B cell (primary cell): ENCODE results near the gene SCNM1. TPM values are rescaled to one million over a fixed set of nuclear protein-coding genes. Genes with fewer than 3 reads are reported as not detected.

Experiments used
- ATAC-seq: fragments of 200-7000 bp; cut with Tn5 transposase; one replicate; pipeline ENCODE4 v1.10.0; 2021; ENCODE audit warnings: low read depth, mild to moderate bottlenecking, moderate number of reproducible peaks, moderate library complexity
- CTCF ChIA-PET: fragments of 350-600 bp; sonication (Branson Sonifier 250); formaldehyde crosslinking; loops from one replicate; lab custom pipeline; 2021; ENCODE audit warnings: antibody characterized with exemption, inconsistent platforms; lab: Charles Lee
- POLR2A ChIA-PET: fragments of 350-600 bp; sonication (Branson Sonifier 250); formaldehyde crosslinking; loops from one replicate; lab custom pipeline; 2021; ENCODE audit warnings: antibody characterized with exemption; lab: Charles Lee
- DNase-seq: peaks from one replicate; pipeline ENCODE4 v3.0.0; 2013
- H2AFZ ChIP-seq: 2 replicates; pipeline ENCODE4 v1.6.1; 2012; ENCODE audit warnings: mild to moderate bottlenecking, low read depth, low read length; ENCODE audit not compliant: insufficient read depth, poor library complexity, severe bottlenecking
- H3K27ac ChIP-seq, 2 donors: 1 replicate in 1 of 2; 2 replicates in 1 of 2; pipeline ENCODE4 v1.5.1; 2012 to 2013; ENCODE audit warnings: low read length in 2 of 2, mild to moderate bottlenecking in 2 of 2, moderate library complexity in 1 of 2
- H3K27me3 ChIP-seq, 4 experiments: fragments of 200-600 bp in 1 of 4; sonication (generic) in 1 of 4; replicated peaks in 1 of 4; 1 replicate in 2 of 4; 2 replicates in 2 of 4; pipeline versions ENCODE4 v1.6.1 to v1.7.0; 2013 to 2016; ENCODE audit warnings: low read length in 3 of 4, mild to moderate bottlenecking in 2 of 4, mixed read lengths in 1 of 4, moderate library complexity in 1 of 4; ENCODE audit not compliant: insufficient read depth in 4 of 4, control insufficient read depth in 3 of 4; ENCODE audit errors: control extremely low read depth in 1 of 4
- H3K36me3 ChIP-seq, 2 experiments: replicated peaks in 1 of 2; 1 replicate in 1 of 2; 2 replicates in 1 of 2; pipeline versions ENCODE4 v1.6.1 to v1.7.1; 2013; ENCODE audit warnings: low read length in 1 of 2; ENCODE audit not compliant: insufficient read depth in 2 of 2, control insufficient read depth in 1 of 2; ENCODE audit errors: control extremely low read depth in 1 of 2, extremely low read depth in 1 of 2
- H3K4me1 ChIP-seq, 2 donors: fragments of 200-600 bp in 1 of 2; sonication (generic) in 1 of 2; 1 replicate in 1 of 2; 2 replicates in 1 of 2; pipeline versions ENCODE4 v1.5.1 to v1.6.1; 2013 to 2017; ENCODE audit warnings: low read length in 2 of 2; ENCODE audit not compliant: control insufficient read depth in 2 of 2, insufficient read depth in 2 of 2
- H3K4me2 ChIP-seq: replicated peaks from 2 replicates; pipeline ENCODE3; 2012; ENCODE audit warnings: mild to moderate bottlenecking, low read depth, low read length; ENCODE audit not compliant: poor library complexity, severe bottlenecking
- H3K4me3 ChIP-seq, 5 experiments: fragments of 200-600 bp in 1 of 5; sonication (generic) in 1 of 5; 1 replicate in 3 of 5; 2 replicates in 2 of 5; pipeline versions ENCODE4 v1.5.1 to v1.7.0; 2011 to 2016; ENCODE audit warnings: low read length in 4 of 5, mild to moderate bottlenecking in 4 of 5, low read depth in 2 of 5, control low read depth in 1 of 5, moderate library complexity in 1 of 5; ENCODE audit not compliant: insufficient read depth in 1 of 5; ENCODE audit errors: control extremely low read depth in 1 of 5, extremely low read depth in 1 of 5
- H3K79me2 ChIP-seq: fragments of 200-600 bp; sonication (generic); one replicate; pipeline ENCODE4 v1.6.0; 2016; ENCODE audit warnings: low read length; ENCODE audit not compliant: control insufficient read depth, insufficient read depth
- H3K9ac ChIP-seq: fragments of 200-600 bp; sonication (generic); 2 replicates; pipeline ENCODE4 v1.6.1; 2017; ENCODE audit warnings: mild to moderate bottlenecking, low read length, moderate library complexity
- H3K9me3 ChIP-seq, 3 donors: one replicate each; pipeline versions ENCODE4 v1.6.1 to v1.7.1; 2013; ENCODE audit warnings: low read length in 2 of 3; ENCODE audit not compliant: control insufficient read depth in 2 of 3, insufficient read depth in 1 of 3; ENCODE audit errors: control extremely low read depth in 1 of 3
- H4K20me1 ChIP-seq: 2 replicates; pipeline ENCODE4 v1.6.0; 2012; ENCODE audit warnings: mild to moderate bottlenecking, low read length; ENCODE audit not compliant: insufficient read depth, control insufficient read depth, poor library complexity, severe bottlenecking
- H3K27ac Mint-ChIP-seq: one replicate; pipeline ENCODE4 v1.8.0; 2021; ENCODE audit warnings: mixed read lengths
- H3K27me3 Mint-ChIP-seq: one replicate; pipeline ENCODE4 v1.8.0; 2021; ENCODE audit warnings: mixed read lengths
- H3K4me1 Mint-ChIP-seq: one replicate; pipeline ENCODE4 v1.8.0; 2021; ENCODE audit warnings: mixed read lengths
- H3K4me3 Mint-ChIP-seq: one replicate; pipeline ENCODE4 v1.8.0; 2021; ENCODE audit warnings: mixed read lengths
- H3K9me3 Mint-ChIP-seq: one replicate; pipeline ENCODE4 v1.8.0; 2022; ENCODE audit warnings: mixed read lengths; ENCODE audit not compliant: insufficient read depth
- CTCF ChIP-seq: fragments of 200-600 bp; IDR thresholded peaks from one replicate; pipeline ENCODE4 v1.8.0; 2022; ENCODE audit warnings: antibody characterized with exemption, mild to moderate bottlenecking
- EZH2 ChIP-seq: IDR thresholded peaks from 2 replicates; pipeline ENCODE4 v1.6.1; 2012; ENCODE audit warnings: borderline replicate concordance, low read depth, mild to moderate bottlenecking, moderate library complexity, low read length; ENCODE audit not compliant: insufficient read depth, poor library complexity, severe bottlenecking
- WGBS: methylation state at CpG from one replicate; pipeline ENCODE4 v1.1.5; 2013; ENCODE audit warnings: missing lambda C conversion rate; ENCODE audit not compliant: insufficient coverage; 5-methylcytosine and 5-hydroxymethylcytosine counted together
- intact Hi-C: fragments of 100-400 bp; cut with micrococcal nuclease; formaldehyde crosslinking; loops from one replicate; pipeline ENCODE4 v1.10.0; 2022
- polyA minus RNA-seq: library from RNA; depleted of rRNA, polyadenylated mRNA; stranded (reverse); fragments of >200 nt; gene quantifications from 2 replicates; pipeline ENCODE4 v1.2.3, GENCODE V29; 2012
- polyA plus RNA-seq: library from polyadenylated mRNA; depleted of rRNA; stranded (reverse); fragments of >200 nt; gene quantifications from 2 replicates; pipeline ENCODE4 v1.2.3, GENCODE V29; 2012
- total RNA-seq, 2 donors: library from RNA; stranded (reverse); fragments of 120-200 nt in 1 of 2; gene quantifications; 1 replicate in 1 of 2; 2 replicates in 1 of 2; pipeline versions ENCODE4 v1.2.3 to v1.2.4, GENCODE V29; 2013 to 2022

SCNM1 gene, protein sequence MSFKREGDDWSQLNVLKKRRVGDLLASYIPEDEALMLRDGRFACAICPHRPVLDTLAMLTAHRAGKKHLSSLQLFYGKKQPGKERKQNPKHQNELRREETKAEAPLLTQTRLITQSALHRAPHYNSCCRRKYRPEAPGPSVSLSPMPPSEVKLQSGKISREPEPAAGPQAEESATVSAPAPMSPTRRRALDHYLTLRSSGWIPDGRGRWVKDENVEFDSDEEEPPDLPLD
- total RNA-seq: 53.6 and 57.6 TPM in 2 replicates
- 62.9 TPM for total RNA-seq (2013)
- polyA plus RNA-seq: 38.2 and 46.5 TPM in 2 replicates
- polyA minus RNA-seq: 36.0 and 36.5 TPM in 2 replicates

GRCh38 chr1:151165738-151166504, at the start of gene SCNM1, which contains the start of gene LYSMD1:
Gene SCNM1, plus strand, starts transcription at chr1:151166144. Its CDS starts 9 bp downstream, at chr1:151166153.
Gene LYSMD1, minus strand, starts transcription at chr1:151165902. Its CDS starts 644 bp downstream, at chr1:151165258.
- peak; percentile 98 for ATAC-seq
- peak within 1 kb of the TSS; percentile 81 to 99 (median 92) for H3K4me3 ChIP-seq
- H2AFZ ChIP-seq: peak within 1 kb of the TSS; percentile 74
- TF ChIP-seq EZH2: no peak
- peak within 1 kb of the TSS; percentile 96 for H3K27ac Mint-ChIP-seq
- H3K4me2 ChIP-seq: peak within 1 kb of the TSS; percentile 91
- peaks cover 37% of the 10 kb centered on the region for H3K4me1 Mint-ChIP-seq
- intact Hi-C loops: loop anchor here (1.0 to 10.0 kb wide), 10 partner anchors 10 to 681 kb away; partner anchors contain the start of genes CTSS, PIP5K1A, PRUNE1 and PSMD4
- peak within 1 kb of the TSS; percentile 92 for H3K4me3 Mint-ChIP-seq
- H4K20me1 ChIP-seq: peaks cover 4% of the 10 kb centered on the region
- ChIA-PET CTCF (interaction anchor here (0.7 to 2.7 kb wide), 6 partner anchors 8 to 174 kb away, joined by 3 to 9 read pairs (median 4); partner anchors contain the start of gene TNFAIP8L2), POLR2A (interaction anchor here (0.6 to 1.6 kb wide), 5 partner anchors 9 to 185 kb away, joined by 3 to 8 read pairs (median 4); partner anchors contain the start of genes PSMD4, TNFAIP8L2 and VPS72)
- WGBS: 2% methylated on average over 36 of the region's 38 CpGs
- peaks cover 3 to 33% of the 10 kb centered on the region in 2 experiments for H3K36me3 ChIP-seq
- no peaks in the 10 kb centered on the region for H3K9me3 Mint-ChIP-seq
- H3K27me3 Mint-ChIP-seq: no peaks in the 10 kb centered on the region
- H3K27me3 ChIP-seq: no peaks in the 10 kb centered on the region
- peak within 1 kb of the TSS; percentile 26 to 80 for H3K27ac ChIP-seq
- peaks cover 16 to 22% of the 10 kb centered on the region in 2 donors for H3K4me1 ChIP-seq
- H3K79me2 ChIP-seq: peaks cover 22% of the 10 kb centered on the region
- H3K9me3 ChIP-seq: no peaks in the 10 kb centered on the region
- peak; percentile 99 for DNase-seq
- peak within 1 kb of the TSS; percentile 82 for H3K9ac ChIP-seq

DNA sequence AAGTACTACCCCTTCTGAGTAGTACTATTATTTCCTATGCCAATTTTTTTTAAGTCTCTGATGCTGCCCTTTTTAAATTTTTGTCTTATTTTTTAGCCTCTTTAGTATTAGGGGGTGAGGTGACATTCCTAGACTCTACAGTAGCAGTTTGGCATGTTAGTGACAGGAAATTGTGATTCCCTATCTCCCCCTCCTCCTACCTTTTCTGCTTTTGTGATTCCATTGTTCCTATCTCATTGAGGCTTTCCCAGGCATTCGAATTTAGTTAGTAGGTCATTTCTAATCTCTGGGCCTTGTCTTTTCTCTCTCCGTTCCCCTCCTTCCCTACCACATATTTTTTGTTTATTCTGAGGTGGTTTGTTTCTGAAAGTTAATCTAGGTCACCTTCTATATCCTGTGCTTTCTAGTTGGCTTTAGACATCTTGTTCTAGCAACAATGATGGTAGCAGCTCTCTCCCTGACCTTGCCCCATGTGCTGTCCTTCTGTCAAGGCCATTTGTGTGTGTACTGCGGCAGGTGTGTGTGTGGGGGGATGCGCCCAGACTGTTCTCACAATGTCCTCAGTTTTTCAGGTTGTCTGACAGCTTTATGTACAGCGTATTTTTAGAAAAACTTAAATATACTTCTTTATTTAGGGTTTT, 41.1 kb upstream of the SCNM1 start:
- H3K4me2 ChIP-seq: no peak overlapping the region
- no peak overlapping the region for H3K4me3 ChIP-seq
- no CpG with 5 or more reads among the region's 5 CpGs for WGBS
- no peaks in the 10 kb centered on the region for H3K4me1 Mint-ChIP-seq
- H3K36me3 ChIP-seq: peaks cover 0 to 9% of the 10 kb centered on the region in 2 experiments
- H3K4me3 Mint-ChIP-seq: no peak overlapping the region
- intact Hi-C loops: no loop called here
- H3K79me2 ChIP-seq: no peaks in the 10 kb centered on the region
- no peak for TF ChIP-seq EZH2
- TF ChIP-seq CTCF: no peak
- ATAC-seq: no peak
- H3K9ac ChIP-seq: no peak overlapping the region
- no peaks in the 10 kb centered on the region for H3K27me3 Mint-ChIP-seq
- no peaks in the 10 kb centered on the region for H3K4me1 ChIP-seq
- no peak overlapping the region for H2AFZ ChIP-seq
- no peaks in the 10 kb centered on the region for H4K20me1 ChIP-seq
- H3K27ac Mint-ChIP-seq: no peak overlapping the region
- ChIA-PET CTCF (interaction anchor here (1.1 to 1.6 kb wide), 3 partner anchors 17 to 22 kb away, joined by 3 to 5 read pairs (median 3); no protein-coding TSS in a partner anchor), POLR2A (no interaction called here)
- no peaks in the 10 kb centered on the region for H3K9me3 ChIP-seq
- H3K9me3 Mint-ChIP-seq: no peaks in the 10 kb centered on the region
- H3K27ac ChIP-seq: no peak overlapping the region
- no peak for DNase-seq
- no peaks in the 10 kb centered on the region for H3K27me3 ChIP-seq
